AG04450 (cell line): Measurements from ENCODE around the gene PRDM2. TPM values are rescaled to one million over a fixed set of nuclear protein-coding genes. Genes with fewer than 3 reads are reported as not detected.

Experiments used
- CTCF ChIA-PET: fragments of 300-600, 350-600 bp; formaldehyde crosslinking; extraction: SDS; loops from one replicate; lab custom pipeline; 2022; ENCODE audit warnings: antibody characterized with exemption, inconsistent platforms; lab: Charles Lee
- POLR2A ChIA-PET: fragments of 350-600 bp; formaldehyde crosslinking; extraction: SDS; loops from one replicate; lab custom pipeline; 2021; ENCODE audit warnings: antibody characterized with exemption, inconsistent platforms; lab: Yijun Ruan, JAX
- DNase-seq: peaks from one replicate; pipeline ENCODE4 v3.0.0-alpha.2; 2011; ENCODE audit warnings: low read depth, low spot score
- H3K27ac ChIP-seq: one replicate; pipeline ENCODE4 v1.5.1; 2012; ENCODE audit warnings: low read depth, low read length, control low read depth
- H3K27me3 ChIP-seq: one replicate; pipeline ENCODE4 v1.6.0; 2012; ENCODE audit warnings: low read length; ENCODE audit not compliant: control insufficient read depth, insufficient read depth
- H3K4me3 ChIP-seq: 2 replicates; pipeline ENCODE4 v1.5.1; 2011; ENCODE audit warnings: mild to moderate bottlenecking, low read depth, low read length, control low read depth
- H3K9me3 ChIP-seq: 2 replicates; pipeline ENCODE4 v1.5.1; 2012; ENCODE audit warnings: low read length; ENCODE audit not compliant: control insufficient read depth, insufficient read depth
- polyA plus RNA-seq: library from polyadenylated mRNA; depleted of rRNA; stranded (reverse); fragments of >200 nt; gene quantifications from 2 replicates; pipeline ENCODE4 v1.2.3, GENCODE V29; 2011
- TF ChIP-seq, protein P1 (sequence below): IDR thresholded peaks from 2 replicates; pipeline ENCODE4 v1.5.1; 2011; ENCODE audit warnings: low read depth, low read length, control low read depth, inconsistent platforms

Gene PRDM2
- polyA plus RNA-seq, 1 experiment, result 16.4 TPM

DNA sequence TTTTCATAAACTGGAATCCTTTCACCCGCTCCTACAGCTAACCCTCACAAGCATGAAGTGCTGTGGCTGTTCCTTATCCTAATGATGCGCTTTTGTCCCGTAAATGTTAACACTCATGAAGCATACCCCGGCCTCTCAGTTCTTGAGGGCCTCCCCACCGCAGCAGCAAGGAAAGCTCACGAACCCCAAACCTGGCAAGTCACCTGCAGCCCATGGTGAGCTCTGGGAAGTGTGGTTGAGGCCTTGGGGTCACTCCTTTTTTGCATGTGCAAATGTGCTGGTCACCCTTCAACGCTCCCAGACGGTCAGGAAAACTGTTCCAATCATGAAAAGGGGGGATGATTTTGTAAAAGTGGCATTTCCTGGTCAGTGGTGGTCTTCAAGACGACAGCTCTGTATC is 124.6 kb downstream of the PRDM2 start:
- ChIA-PET POLR2A (no interaction called here), CTCF (interaction anchor here (1.1 kb wide), 1 partner anchor 159 kb away, joined by 9 read pairs; no protein-coding TSS in a partner anchor)

DNA sequence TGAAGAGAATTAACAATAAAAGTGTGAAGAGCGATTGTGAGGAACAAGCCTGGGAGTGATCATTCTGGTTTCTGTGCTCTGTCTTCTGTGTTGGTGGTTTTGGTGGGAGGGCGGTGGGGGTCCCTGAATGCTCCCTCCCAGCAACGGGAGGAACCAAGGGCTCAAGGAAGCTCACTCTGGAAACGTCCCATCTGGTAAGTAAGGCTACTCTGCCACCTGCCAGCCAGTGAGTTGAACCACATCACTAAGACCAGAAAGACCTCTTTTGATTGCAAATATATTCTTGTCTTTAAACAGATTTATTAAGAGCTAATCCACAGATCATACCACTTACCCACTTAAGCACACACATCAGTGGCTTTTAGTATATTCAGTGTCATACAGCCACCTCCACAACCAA is 125.0 kb downstream of the PRDM2 start:
- TF ChIP-seq, protein P1, sequence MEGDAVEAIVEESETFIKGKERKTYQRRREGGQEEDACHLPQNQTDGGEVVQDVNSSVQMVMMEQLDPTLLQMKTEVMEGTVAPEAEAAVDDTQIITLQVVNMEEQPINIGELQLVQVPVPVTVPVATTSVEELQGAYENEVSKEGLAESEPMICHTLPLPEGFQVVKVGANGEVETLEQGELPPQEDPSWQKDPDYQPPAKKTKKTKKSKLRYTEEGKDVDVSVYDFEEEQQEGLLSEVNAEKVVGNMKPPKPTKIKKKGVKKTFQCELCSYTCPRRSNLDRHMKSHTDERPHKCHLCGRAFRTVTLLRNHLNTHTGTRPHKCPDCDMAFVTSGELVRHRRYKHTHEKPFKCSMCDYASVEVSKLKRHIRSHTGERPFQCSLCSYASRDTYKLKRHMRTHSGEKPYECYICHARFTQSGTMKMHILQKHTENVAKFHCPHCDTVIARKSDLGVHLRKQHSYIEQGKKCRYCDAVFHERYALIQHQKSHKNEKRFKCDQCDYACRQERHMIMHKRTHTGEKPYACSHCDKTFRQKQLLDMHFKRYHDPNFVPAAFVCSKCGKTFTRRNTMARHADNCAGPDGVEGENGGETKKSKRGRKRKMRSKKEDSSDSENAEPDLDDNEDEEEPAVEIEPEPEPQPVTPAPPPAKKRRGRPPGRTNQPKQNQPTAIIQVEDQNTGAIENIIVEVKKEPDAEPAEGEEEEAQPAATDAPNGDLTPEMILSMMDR, result peak; percentile 27; the same call in 1 of the 2 replicates
- no peak overlapping the region for H3K27ac ChIP-seq
- no peaks in the 10 kb centered on the region for H3K27me3 ChIP-seq
- no peak for DNase-seq
- ChIA-PET POLR2A (no interaction called here), CTCF (interaction anchor here (0.7 to 1.1 kb wide), 2 partner anchors 9 to 159 kb away, joined by 3 to 9 read pairs; no protein-coding TSS in a partner anchor)
- H3K9me3 ChIP-seq, result no peaks in the 10 kb centered on the region; the same call in 1 of the 2 replicates
- no peak overlapping the region for H3K4me3 ChIP-seq

More for the DNA sequence above, 124.6 kb downstream of the PRDM2 start:
- H3K4me3 ChIP-seq, result no peak overlapping the region
- no peaks in the 10 kb centered on the region for H3K27me3 ChIP-seq
- TF ChIP-seq, protein P1, result no peak
- no peak for DNase-seq
- no peaks in the 10 kb centered on the region; the same call in 1 of the 2 replicates for H3K9me3 ChIP-seq
- no peak overlapping the region for H3K27ac ChIP-seq

DNA sequence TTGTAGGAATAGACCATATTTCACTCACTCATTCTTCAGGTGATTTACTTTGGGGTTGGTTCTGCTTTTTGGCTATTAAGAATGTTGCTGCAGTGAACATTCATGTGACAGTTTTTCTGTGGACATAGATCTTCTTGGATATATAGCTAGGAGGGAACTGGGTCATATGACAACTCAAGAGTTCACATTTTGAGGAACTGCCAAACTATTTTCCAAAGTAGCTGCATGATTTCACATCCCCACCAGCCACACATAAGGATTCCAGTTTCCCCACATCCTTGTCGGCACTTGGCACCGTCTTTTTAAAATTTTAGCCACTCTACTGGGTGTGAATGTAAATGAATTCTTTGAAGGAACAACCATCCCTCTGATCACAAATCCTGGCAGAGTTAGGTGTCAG is 126.0 kb downstream of the PRDM2 start:
- ChIA-PET CTCF (interaction anchor here (0.6 to 0.9 kb wide), 3 partner anchors 12 to 181 kb away, joined by 3 to 4 read pairs (median 4); no protein-coding TSS in a partner anchor), POLR2A (interaction anchor here (0.6 kb wide), 1 partner anchor 15 kb away, joined by 3 read pairs; no protein-coding TSS in a partner anchor)
- Histone ChIP-seq H3K4me3 (no peak overlapping the region), H3K27ac (no peak overlapping the region), H3K9me3 (no peaks in the 10 kb centered on the region; the same call in 1 of the 2 replicates), H3K27me3 (no peaks in the 10 kb centered on the region)
- no peak for DNase-seq
- TF ChIP-seq, protein P1, result no peak

DNA sequence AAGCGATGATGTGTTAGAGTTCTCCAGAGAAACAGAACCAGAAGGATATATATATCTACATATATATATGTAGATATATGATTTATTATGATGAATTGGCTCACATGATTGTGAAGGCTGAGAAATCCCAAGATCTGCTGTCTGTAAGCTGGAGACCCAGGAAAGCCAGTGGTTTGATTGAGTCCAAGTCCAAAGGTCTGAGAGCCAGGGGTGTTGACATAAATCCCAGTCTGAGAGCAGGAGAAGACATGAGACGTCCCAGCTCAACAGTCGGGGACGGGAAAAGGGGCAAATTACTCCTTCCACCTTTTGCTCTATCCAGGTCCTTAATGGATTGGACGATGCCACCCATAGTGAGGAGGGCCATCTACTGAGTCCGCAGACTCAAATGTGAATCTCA is 126.6 kb downstream of the PRDM2 start:
- H3K4me3 ChIP-seq, result no peak overlapping the region
- no peaks in the 10 kb centered on the region; the same call in 1 of the 2 replicates for H3K9me3 ChIP-seq
- H3K27ac ChIP-seq, result no peak overlapping the region
- ChIA-PET CTCF (interaction anchor here (0.9 kb wide), 2 partner anchors 12 to 161 kb away, joined by 4 read pairs; no protein-coding TSS in a partner anchor), POLR2A (interaction anchor here (0.6 kb wide), 1 partner anchor 15 kb away, joined by 3 read pairs; no protein-coding TSS in a partner anchor)
- TF ChIP-seq, protein P1, result no peak
- H3K27me3 ChIP-seq, result no peaks in the 10 kb centered on the region
- no peak for DNase-seq

DNA sequence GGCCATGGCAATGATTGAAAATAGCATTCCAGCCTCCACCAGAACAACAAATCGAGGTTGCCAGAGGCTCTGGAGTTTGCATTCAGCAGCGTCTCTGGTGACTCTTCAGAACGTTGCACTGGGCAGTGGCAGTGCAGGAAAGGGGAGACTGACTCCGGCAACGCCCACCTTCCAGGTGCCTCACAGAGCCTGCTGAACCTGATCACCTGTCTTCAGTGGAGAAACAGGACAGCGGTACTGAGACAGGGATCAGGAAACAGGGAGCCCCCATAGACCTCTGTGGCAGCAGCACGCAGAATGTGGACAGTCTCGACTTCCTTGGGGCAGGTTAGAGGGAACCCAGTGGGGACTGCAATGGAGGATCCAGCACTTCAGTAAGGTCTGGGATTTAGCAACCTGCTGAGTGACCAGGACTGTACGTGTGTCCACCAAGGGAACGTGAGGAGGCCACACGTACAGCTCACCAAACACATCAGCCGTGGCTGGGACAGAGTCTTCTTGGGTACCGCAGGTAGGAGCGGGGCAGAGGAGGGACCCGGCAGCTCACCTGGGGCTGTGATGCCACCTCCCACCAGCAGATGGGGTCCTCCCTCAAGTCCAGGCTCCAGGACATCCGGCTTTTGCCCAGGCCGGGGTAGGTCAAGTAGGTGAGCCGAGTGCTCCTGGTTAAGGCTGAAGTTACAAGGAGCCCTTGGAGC is 128.6 kb downstream of the PRDM2 start:
- POLR2A ChIA-PET, result no interaction called here
- Histone ChIP-seq H3K9me3 (no peaks in the 10 kb centered on the region; the same call in 1 of the 2 replicates), H3K27me3 (no peaks in the 10 kb centered on the region), H3K27ac (no peak overlapping the region), H3K4me3 (no peak overlapping the region)
- CTCF ChIA-PET, result interaction anchor here (0.7 to 2.0 kb wide), 3 partner anchors 9 to 45 kb away, joined by 3 to 7 read pairs (median 3); no protein-coding TSS in a partner anchor
- TF ChIP-seq, protein P1, result peak; percentile 41
- DNase-seq, result no peak
